Measurements from ENCODE around the gene PIK3IP1.

PIK3IP1 gene

DNA sequence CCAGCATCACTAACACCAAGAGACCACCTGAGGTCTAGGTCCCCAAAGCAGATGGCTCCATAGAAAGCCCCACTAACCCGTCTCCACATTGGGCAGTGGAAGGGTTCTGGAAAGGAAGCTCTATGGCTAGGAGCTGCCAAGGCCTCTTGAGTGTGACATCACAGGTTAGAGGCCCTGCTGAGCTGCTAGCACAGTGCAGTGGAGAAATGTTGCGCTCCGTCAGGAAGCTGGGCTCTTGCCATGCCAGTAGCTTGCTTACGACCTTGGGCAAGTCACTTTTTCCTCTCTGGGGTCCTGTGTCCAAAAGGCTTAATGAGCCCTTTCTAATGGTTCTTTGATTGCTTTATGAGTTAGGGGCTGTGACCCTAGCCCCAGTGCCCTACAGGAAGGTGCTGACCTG, 10.6 kb downstream of the PIK3IP1 start:
- no peak for ATAC-seq
- TF ChIP-seq ZNF8 (CRISPR knock-in tag; IDR thresholded peaks at IDR 0.05) (no peak), OSR1 (CRISPR knock-in tag; IDR thresholded peaks at IDR 0.05) (no peak), ARNTL (CRISPR knock-in tag; IDR thresholded peaks at IDR 0.05; ENCODE audit: borderline replicate concordance, low read depth) (no peak), PPARA (CRISPR knock-in tag; IDR thresholded peaks at IDR 0.05; ENCODE audit: borderline replicate concordance) (no peak), ZFP30 (CRISPR knock-in tag; IDR thresholded peaks at IDR 0.05) (no peak), RARB (CRISPR knock-in tag; IDR thresholded peaks at IDR 0.05) (no peak), SNAI2 (CRISPR knock-in tag; IDR thresholded peaks at IDR 0.05) (no peak), TOX (CRISPR knock-in tag; IDR thresholded peaks at IDR 0.05; ENCODE audit: borderline replicate concordance) (no peak), ZNF70 (CRISPR knock-in tag; IDR thresholded peaks at IDR 0.05) (no peak), GLIS3 (CRISPR knock-in tag; IDR thresholded peaks at IDR 0.05) (no peak), TCF4 (CRISPR knock-in tag; IDR thresholded peaks at IDR 0.05; ENCODE audit: borderline replicate concordance) (no peak), ZNF565 (CRISPR knock-in tag; conservative IDR thresholded peaks at IDR 0.05; ENCODE audit: low read depth) (no peak)
- TF ChIP-seq, protein P1, sequence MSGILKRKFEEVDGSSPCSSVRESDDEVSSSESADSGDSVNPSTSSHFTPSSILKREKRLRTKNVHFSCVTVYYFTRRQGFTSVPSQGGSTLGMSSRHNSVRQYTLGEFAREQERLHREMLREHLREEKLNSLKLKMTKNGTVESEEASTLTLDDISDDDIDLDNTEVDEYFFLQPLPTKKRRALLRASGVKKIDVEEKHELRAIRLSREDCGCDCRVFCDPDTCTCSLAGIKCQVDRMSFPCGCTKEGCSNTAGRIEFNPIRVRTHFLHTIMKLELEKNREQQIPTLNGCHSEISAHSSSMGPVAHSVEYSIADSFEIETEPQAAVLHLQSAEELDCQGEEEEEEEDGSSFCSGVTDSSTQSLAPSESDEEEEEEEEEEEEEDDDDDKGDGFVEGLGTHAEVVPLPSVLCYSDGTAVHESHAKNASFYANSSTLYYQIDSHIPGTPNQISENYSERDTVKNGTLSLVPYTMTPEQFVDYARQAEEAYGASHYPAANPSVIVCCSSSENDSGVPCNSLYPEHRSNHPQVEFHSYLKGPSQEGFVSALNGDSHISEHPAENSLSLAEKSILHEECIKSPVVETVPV (CRISPR knock-in tag; IDR thresholded peaks at IDR 0.05): no peak
- TF ChIP-seq, protein P2, sequence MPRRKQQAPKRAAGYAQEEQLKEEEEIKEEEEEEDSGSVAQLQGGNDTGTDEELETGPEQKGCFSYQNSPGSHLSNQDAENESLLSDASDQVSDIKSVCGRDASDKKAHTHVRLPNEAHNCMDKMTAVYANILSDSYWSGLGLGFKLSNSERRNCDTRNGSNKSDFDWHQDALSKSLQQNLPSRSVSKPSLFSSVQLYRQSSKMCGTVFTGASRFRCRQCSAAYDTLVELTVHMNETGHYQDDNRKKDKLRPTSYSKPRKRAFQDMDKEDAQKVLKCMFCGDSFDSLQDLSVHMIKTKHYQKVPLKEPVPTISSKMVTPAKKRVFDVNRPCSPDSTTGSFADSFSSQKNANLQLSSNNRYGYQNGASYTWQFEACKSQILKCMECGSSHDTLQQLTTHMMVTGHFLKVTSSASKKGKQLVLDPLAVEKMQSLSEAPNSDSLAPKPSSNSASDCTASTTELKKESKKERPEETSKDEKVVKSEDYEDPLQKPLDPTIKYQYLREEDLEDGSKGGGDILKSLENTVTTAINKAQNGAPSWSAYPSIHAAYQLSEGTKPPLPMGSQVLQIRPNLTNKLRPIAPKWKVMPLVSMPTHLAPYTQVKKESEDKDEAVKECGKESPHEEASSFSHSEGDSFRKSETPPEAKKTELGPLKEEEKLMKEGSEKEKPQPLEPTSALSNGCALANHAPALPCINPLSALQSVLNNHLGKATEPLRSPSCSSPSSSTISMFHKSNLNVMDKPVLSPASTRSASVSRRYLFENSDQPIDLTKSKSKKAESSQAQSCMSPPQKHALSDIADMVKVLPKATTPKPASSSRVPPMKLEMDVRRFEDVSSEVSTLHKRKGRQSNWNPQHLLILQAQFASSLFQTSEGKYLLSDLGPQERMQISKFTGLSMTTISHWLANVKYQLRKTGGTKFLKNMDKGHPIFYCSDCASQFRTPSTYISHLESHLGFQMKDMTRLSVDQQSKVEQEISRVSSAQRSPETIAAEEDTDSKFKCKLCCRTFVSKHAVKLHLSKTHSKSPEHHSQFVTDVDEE (CRISPR knock-in tag; IDR thresholded peaks at IDR 0.05): no peak
- TF ChIP-seq, protein P3, sequence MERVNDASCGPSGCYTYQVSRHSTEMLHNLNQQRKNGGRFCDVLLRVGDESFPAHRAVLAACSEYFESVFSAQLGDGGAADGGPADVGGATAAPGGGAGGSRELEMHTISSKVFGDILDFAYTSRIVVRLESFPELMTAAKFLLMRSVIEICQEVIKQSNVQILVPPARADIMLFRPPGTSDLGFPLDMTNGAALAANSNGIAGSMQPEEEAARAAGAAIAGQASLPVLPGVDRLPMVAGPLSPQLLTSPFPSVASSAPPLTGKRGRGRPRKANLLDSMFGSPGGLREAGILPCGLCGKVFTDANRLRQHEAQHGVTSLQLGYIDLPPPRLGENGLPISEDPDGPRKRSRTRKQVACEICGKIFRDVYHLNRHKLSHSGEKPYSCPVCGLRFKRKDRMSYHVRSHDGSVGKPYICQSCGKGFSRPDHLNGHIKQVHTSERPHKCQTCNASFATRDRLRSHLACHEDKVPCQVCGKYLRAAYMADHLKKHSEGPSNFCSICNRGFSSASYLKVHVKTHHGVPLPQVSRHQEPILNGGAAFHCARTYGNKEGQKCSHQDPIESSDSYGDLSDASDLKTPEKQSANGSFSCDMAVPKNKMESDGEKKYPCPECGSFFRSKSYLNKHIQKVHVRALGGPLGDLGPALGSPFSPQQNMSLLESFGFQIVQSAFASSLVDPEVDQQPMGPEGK (CRISPR knock-in tag; IDR thresholded peaks at IDR 0.05; ENCODE audit: borderline replicate concordance): no peak

DNA sequence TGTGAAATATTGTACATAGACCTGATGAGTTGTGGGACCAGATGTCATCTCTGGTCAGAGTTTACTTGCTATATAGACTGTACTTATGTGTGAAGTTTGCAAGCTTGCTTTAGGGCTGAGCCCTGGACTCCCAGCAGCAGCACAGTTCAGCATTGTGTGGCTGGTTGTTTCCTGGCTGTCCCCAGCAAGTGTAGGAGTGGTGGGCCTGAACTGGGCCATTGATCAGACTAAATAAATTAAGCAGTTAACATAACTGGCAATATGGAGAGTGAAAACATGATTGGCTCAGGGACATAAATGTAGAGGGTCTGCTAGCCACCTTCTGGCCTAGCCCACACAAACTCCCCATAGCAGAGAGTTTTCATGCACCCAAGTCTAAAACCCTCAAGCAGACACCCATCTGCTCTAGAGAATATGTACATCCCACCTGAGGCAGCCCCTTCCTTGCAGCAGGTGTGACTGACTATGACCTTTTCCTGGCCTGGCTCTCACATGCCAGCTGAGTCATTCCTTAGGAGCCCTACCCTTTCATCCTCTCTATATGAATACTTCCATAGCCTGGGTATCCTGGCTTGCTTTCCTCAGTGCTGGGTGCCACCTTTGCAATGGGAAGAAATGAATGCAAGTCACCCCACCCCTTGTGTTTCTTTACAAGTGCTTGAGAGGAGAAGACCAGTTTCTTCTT, 12.3 kb downstream of the PIK3IP1 start:
- ATAC-seq: no peak
- no peak for TF ChIP-seq ZNF565 (CRISPR knock-in tag; conservative IDR thresholded peaks at IDR 0.05; ENCODE audit: low read depth)
- TF ChIP-seq TOX (CRISPR knock-in tag; IDR thresholded peaks at IDR 0.05; ENCODE audit: borderline replicate concordance): no peak
- TF ChIP-seq, protein P3 (CRISPR knock-in tag; IDR thresholded peaks at IDR 0.05; ENCODE audit: borderline replicate concordance): no peak
- no peak for TF ChIP-seq PPARA (CRISPR knock-in tag; IDR thresholded peaks at IDR 0.05; ENCODE audit: borderline replicate concordance)
- TF ChIP-seq, protein P4, sequence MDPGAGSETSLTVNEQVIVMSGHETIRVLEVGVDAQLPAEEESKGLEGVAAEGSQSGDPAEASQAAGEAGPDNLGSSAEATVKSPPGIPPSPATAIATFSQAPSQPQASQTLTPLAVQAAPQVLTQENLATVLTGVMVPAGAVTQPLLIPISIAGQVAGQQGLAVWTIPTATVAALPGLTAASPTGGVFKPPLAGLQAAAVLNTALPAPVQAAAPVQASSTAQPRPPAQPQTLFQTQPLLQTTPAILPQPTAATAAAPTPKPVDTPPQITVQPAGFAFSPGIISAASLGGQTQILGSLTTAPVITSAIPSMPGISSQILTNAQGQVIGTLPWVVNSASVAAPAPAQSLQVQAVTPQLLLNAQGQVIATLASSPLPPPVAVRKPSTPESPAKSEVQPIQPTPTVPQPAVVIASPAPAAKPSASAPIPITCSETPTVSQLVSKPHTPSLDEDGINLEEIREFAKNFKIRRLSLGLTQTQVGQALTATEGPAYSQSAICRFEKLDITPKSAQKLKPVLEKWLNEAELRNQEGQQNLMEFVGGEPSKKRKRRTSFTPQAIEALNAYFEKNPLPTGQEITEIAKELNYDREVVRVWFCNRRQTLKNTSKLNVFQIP (CRISPR knock-in tag; IDR thresholded peaks at IDR 0.05; ENCODE audit: borderline replicate concordance, low read depth): no peak
- TF ChIP-seq, protein P1 (CRISPR knock-in tag; IDR thresholded peaks at IDR 0.05): no peak
- TF ChIP-seq ZNF70 (CRISPR knock-in tag; IDR thresholded peaks at IDR 0.05): no peak
- no peak for TF ChIP-seq ZFP3 (CRISPR knock-in tag; IDR thresholded peaks at IDR 0.05)
- no peak for TF ChIP-seq ZNF8 (CRISPR knock-in tag; IDR thresholded peaks at IDR 0.05)
- no peak for TF ChIP-seq ZC3H10 (CRISPR knock-in tag; IDR thresholded peaks at IDR 0.05)
- no peak for TF ChIP-seq ARNTL (CRISPR knock-in tag; IDR thresholded peaks at IDR 0.05; ENCODE audit: borderline replicate concordance, low read depth)
- TF ChIP-seq BACH2 (CRISPR knock-in tag; IDR thresholded peaks at IDR 0.05; ENCODE audit: borderline replicate concordance): no peak
- TF ChIP-seq, protein P5, sequence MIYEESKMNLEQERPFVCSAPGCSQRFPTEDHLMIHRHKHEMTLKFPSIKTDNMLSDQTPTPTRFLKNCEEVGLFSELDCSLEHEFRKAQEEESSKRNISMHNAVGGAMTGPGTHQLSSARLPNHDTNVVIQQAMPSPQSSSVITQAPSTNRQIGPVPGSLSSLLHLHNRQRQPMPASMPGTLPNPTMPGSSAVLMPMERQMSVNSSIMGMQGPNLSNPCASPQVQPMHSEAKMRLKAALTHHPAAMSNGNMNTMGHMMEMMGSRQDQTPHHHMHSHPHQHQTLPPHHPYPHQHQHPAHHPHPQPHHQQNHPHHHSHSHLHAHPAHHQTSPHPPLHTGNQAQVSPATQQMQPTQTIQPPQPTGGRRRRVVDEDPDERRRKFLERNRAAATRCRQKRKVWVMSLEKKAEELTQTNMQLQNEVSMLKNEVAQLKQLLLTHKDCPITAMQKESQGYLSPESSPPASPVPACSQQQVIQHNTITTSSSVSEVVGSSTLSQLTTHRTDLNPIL (CRISPR knock-in tag; IDR thresholded peaks at IDR 0.05; ENCODE audit: low read depth): no peak
- TF ChIP-seq GLIS3 (CRISPR knock-in tag; IDR thresholded peaks at IDR 0.05): no peak
- TF ChIP-seq TCF4 (CRISPR knock-in tag; IDR thresholded peaks at IDR 0.05; ENCODE audit: borderline replicate concordance): no peak
- TF ChIP-seq OSR1 (CRISPR knock-in tag; IDR thresholded peaks at IDR 0.05): no peak
- TF ChIP-seq ISL1 (CRISPR knock-in tag; IDR thresholded peaks at IDR 0.05): no peak
- TF ChIP-seq ESRRG (CRISPR knock-in tag; IDR thresholded peaks at IDR 0.05): no peak
- no peak for TF ChIP-seq CSDC2 (CRISPR knock-in tag; IDR thresholded peaks at IDR 0.05)

Measured in SK-N-SH treated with all-trans-retinoic acid at 6 μM for 48 hours (cell line).